ENCODE data around the gene YIF1A. TPM values are rescaled to one million over a fixed set of nuclear protein-coding genes. Genes with fewer than 3 reads are reported as not detected.

The YIF1A gene
- total and polyA plus RNA-seq, 4 donors, result 46.6 to 128 (median 114) TPM

- Histone ChIP-seq H3K36me3 (ENCODE audit: control insufficient read depth in 4 of 4, insufficient read depth in 4 of 4, low read length in 4 of 4) (peaks cover 0 to 3% (median 0%) of the 10 kb centered on the region in 4 donors), H3K9ac (ENCODE audit: insufficient read depth in 1 of 2, low read length in 2 of 2) (peak overlapping the region in 1 of 2 donors; percentile 71), H3K4me1 (ENCODE audit: control insufficient read depth in 5 of 5, insufficient read depth in 5 of 5, low read length in 5 of 5) (peaks cover 0 to 44% (median 18%) of the 10 kb centered on the region in 5 donors), H3K27me3 (ENCODE audit: control insufficient read depth in 3 of 3, insufficient read depth in 3 of 3, low read length in 2 of 3) (no peaks in the 10 kb centered on the region), H3K4me3 (no peak overlapping the region), H3K27ac (ENCODE audit: low read depth in 1 of 2, low read length in 1 of 2) (peak overlapping the region in 1 of 2 donors; percentile 21), H3K9me3 (ENCODE audit: control insufficient read depth in 4 of 4, insufficient read depth in 3 of 4, low read length in 3 of 4) (no peaks in the 10 kb centered on the region)
- no peak for DNase-seq
- 81 to 92% methylated on average over 17 of the region's 17 CpGs for WGBS, 2 donors
- no peak for ATAC-seq (ENCODE audit: insufficient read depth, low FRiP score)
- no peak for TF ChIP-seq CTCF (IDR thresholded peaks at IDR 0.05; ENCODE audit: control extremely low read depth, extremely low read depth)
Observed at GRCh38 chr11:66314561-66315497, 25.9 kb upstream of the YIF1A start.

- Histone ChIP-seq H3K9ac (ENCODE audit: insufficient read depth in 1 of 2, low read length in 2 of 2) (peak overlapping the region in 1 of 2 donors; percentile 71), H3K4me3 (no peak overlapping the region), H3K4me1 (ENCODE audit: control insufficient read depth in 5 of 5, insufficient read depth in 5 of 5, low read length in 5 of 5) (peaks cover 0 to 44% (median 18%) of the 10 kb centered on the region in 5 donors), H3K36me3 (ENCODE audit: control insufficient read depth in 4 of 4, insufficient read depth in 4 of 4, low read length in 4 of 4) (peaks cover 0 to 3% (median 0%) of the 10 kb centered on the region in 4 donors), H3K9me3 (ENCODE audit: control insufficient read depth in 4 of 4, insufficient read depth in 3 of 4, low read length in 3 of 4) (no peaks in the 10 kb centered on the region), H3K27ac (ENCODE audit: low read depth in 1 of 2, low read length in 1 of 2) (peak overlapping the region in 1 of 2 donors; percentile 15), H3K27me3 (ENCODE audit: control insufficient read depth in 3 of 3, insufficient read depth in 3 of 3, low read length in 2 of 3) (no peaks in the 10 kb centered on the region)
- 79% methylated on average over 1 of the region's 1 CpG for WGBS, 2 donors
- no peak for ATAC-seq (ENCODE audit: insufficient read depth, low FRiP score)
- DNase-seq, result no peak
- no peak for TF ChIP-seq CTCF (IDR thresholded peaks at IDR 0.05; ENCODE audit: control extremely low read depth, extremely low read depth)
Observed at GRCh38 chr11:66314186-66314501, 25.2 kb upstream of the YIF1A start.

GRCh38 chr11:66313321-66314185, 24.6 kb upstream of the YIF1A start:
- no peak for TF ChIP-seq CTCF (IDR thresholded peaks at IDR 0.05; ENCODE audit: control extremely low read depth, extremely low read depth)
- 50 to 60% methylated on average over 33 to 38 of the region's 38 CpGs for WGBS, 2 donors
- H3K27me3 ChIP-seq (ENCODE audit: control insufficient read depth in 3 of 3, insufficient read depth in 3 of 3, low read length in 2 of 3), result no peaks in the 10 kb centered on the region
- ATAC-seq (ENCODE audit: insufficient read depth, low FRiP score) (no peak), DNase-seq (peak; percentile 87 to 94 (median 90))
- H3K9ac ChIP-seq (ENCODE audit: insufficient read depth in 1 of 2, low read length in 2 of 2), result peak overlapping the region in 1 of 2 donors; percentile 71
- peaks cover 0 to 3% (median 0%) of the 10 kb centered on the region in 4 donors for H3K36me3 ChIP-seq (ENCODE audit: control insufficient read depth in 4 of 4, insufficient read depth in 4 of 4, low read length in 4 of 4)
- H3K4me1 ChIP-seq (ENCODE audit: control insufficient read depth in 5 of 5, insufficient read depth in 5 of 5, low read length in 5 of 5), result peaks cover 0 to 38% (median 15%) of the 10 kb centered on the region in 5 donors
- no peak overlapping the region for H3K4me3 ChIP-seq
- no peaks in the 10 kb centered on the region for H3K9me3 ChIP-seq (ENCODE audit: control insufficient read depth in 4 of 4, insufficient read depth in 3 of 4, low read length in 3 of 4)
- peak overlapping the region; percentile 51 to 77 for H3K27ac ChIP-seq (ENCODE audit: low read depth in 1 of 2, low read length in 1 of 2)

All from lung (tissue), 12 donors.